Effector memory CD8-positive, alpha-beta T cell (primary cell): ENCODE measurements around the gene RILPL2.
"Not testable (repeated sequence)": the region's sequence is repeated elsewhere in the genome, so short reads cannot be mapped to it uniquely, and the experiment has no call there.

Experiments used
- ATAC-seq: fragments of 150-1000 bp; cut with Tn5 transposase; replicated peaks from 2 replicates; pipeline ENCODE4 v1.10.0; 2021; ENCODE audit warnings: mild to moderate bottlenecking, moderate library complexity
- DNase-seq, 3 experiments: peaks; one replicate each; pipeline ENCODE4 v3.0.0; 2021
- H3K27ac Mint-ChIP-seq, 2 donors: one replicate each; pipeline ENCODE4 v1.8.0; 2022; ENCODE audit warnings: mild to moderate bottlenecking in 2 of 2, mixed read lengths in 2 of 2, moderate library complexity in 2 of 2
- H3K27me3 Mint-ChIP-seq, 2 donors: one replicate each; pipeline ENCODE4 v1.8.0; 2022; ENCODE audit warnings: mixed read lengths in 2 of 2
- H3K36me3 Mint-ChIP-seq: one replicate; pipeline ENCODE4 v1.8.0; 2022; ENCODE audit warnings: mild to moderate bottlenecking, moderate library complexity, mixed read lengths; ENCODE audit not compliant: insufficient read depth
- H3K4me1 Mint-ChIP-seq, 2 donors: one replicate each; pipeline ENCODE4 v1.8.0; 2022; ENCODE audit warnings: low read depth in 2 of 2, mixed read lengths in 2 of 2
- H3K4me3 Mint-ChIP-seq, 2 donors: one replicate each; pipeline ENCODE4 v1.8.0; 2022; ENCODE audit warnings: mild to moderate bottlenecking in 2 of 2, mixed read lengths in 2 of 2, moderate library complexity in 2 of 2
- H3K9me3 Mint-ChIP-seq, 2 donors: one replicate each; pipeline ENCODE4 v1.8.0; 2022; ENCODE audit warnings: mixed read lengths in 2 of 2
- total RNA-seq, 9 experiments: gene quantifications; one replicate each; lab custom pipeline; 2026; lab: John Stamatoyannopoulos, UW

The RILPL2 gene, protein sequence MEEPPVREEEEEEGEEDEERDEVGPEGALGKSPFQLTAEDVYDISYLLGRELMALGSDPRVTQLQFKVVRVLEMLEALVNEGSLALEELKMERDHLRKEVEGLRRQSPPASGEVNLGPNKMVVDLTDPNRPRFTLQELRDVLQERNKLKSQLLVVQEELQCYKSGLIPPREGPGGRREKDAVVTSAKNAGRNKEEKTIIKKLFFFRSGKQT
- total RNA-seq, result 23.8 to 104 (median 39.7) reads per million in 9 experiments

DNA sequence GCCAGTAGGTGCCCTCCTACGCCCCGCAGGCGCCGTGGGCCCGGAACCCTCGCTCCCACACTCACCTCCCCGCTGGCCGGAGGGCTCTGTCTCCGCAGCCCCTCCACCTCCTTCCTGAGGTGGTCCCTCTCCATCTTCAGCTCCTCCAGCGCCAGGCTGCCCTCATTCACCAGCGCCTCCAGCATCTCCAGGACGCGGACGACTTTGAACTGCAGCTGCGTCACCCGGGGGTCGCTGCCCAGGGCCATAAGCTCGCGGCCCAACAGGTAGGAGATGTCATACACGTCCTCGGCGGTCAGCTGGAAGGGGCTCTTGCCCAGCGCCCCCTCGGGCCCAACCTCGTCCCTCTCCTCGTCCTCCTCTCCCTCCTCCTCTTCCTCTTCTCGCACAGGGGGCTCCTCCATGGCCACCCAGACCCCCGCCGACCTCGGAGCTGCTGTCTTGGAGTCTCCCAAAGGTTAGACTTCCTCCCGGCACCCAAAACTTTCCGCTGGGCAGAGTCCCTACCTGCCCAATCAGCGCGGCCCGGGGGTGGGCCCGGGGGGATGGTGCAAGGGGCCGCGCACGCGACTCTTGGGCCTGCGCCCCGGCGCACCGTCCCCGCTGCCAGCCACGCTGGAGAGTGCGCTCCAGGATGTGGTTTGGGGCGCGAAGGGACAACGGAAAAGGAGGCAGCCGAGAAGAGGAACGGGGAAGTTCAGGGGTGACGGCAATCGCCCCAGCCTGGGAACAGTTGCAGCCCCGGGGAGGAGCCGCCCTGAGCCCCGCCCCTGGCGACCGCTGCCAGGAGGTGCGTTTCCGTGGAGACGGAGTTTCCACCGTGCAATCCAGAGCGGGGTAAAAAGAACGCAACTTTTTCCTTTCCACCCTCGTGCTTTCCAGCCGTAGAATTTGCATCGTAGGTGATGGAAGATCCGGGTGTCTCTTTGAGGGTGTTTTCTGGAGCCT lies at the start of gene RILPL2:
Gene RILPL2, minus strand, starts transcription at position 668 of the 948 bp plus-strand sequence. Its CDS starts 264 bp downstream, at position 404.
- Mint-ChIP-seq H3K27me3 (no peaks in the 10 kb centered on the region), H3K27ac (peak within 1 kb of the TSS; percentile 99), H3K9me3 (no peaks in the 10 kb centered on the region), H3K4me1 (peaks cover 33 to 34% of the 10 kb centered on the region in 2 donors), H3K4me3 (peak within 1 kb of the TSS; percentile 98 to 99), H3K36me3 (peaks cover 34% of the 10 kb centered on the region)
- DNase-seq (peak; percentile 90 to 91 (median 90)), ATAC-seq (peak; percentile 86)

DNA sequence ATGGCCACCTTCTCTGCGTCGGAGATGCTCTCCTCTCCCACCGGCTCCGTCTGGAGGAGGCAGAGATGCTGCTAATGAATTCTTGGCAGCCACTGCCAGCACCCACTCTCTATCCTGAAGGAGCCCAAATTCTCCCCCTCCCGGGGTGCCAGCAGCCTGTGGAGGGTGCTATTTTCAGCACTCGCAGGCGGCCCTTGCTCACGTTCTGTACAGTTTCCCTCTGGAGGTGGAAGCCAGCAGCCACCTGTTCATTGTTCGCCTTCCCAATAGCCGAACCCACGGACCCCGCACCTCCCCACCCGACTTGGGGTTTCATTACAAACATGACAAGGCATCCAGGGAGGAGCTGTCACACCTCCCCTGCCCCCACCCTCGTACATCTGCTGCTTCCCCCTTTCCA lies 49.3 kb upstream of the RILPL2 start:
- Mint-ChIP-seq H3K4me1 (peaks cover 10 to 13% of the 10 kb centered on the region in 2 donors), H3K27me3 (no peaks in the 10 kb centered on the region), H3K4me3 (no peak overlapping the region), H3K27ac (no peak overlapping the region), H3K36me3 (no peaks in the 10 kb centered on the region), H3K9me3 (no peaks in the 10 kb centered on the region)
- DNase-seq (no peak), ATAC-seq (no peak)

DNA sequence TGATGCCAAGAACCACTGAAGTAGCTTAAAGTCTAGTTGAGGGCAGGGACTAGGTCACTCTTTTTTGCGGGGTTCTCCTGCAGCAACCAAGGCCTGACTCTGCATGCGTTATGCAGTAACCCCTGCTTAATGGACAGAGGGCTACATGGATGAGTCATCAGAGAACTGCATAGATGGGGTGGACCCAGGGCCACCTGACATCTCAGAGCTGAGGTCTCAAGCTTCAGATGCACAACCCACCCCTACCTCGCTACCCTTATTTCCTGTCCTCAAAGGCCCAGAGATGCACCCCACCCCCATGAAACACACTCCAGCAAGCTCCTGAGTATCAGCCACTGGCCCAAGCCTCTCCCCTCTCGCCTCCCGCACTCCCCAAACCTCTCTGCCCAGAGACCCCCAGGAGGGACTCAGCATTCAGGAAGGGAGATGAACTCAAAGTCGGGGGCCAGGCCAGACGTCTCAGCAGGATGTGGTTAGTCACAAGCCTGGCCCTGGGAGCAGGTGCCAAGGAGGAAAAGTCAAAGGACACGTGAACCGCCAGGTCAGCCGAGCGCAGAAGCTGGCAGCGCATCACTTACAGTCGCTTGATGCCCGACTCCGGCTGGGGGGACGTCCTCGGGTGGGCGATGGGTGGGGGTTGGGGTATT lies 47.2 kb upstream of the RILPL2 start:
- Mint-ChIP-seq H3K9me3 (no peaks in the 10 kb centered on the region), H3K27me3 (no peaks in the 10 kb centered on the region), H3K4me1 (peaks cover 13 to 14% of the 10 kb centered on the region in 2 donors), H3K27ac (peak overlapping the region; percentile 78 to 89), H3K4me3 (peak overlapping the region in 1 of 2 donors; percentile 23), H3K36me3 (no peaks in the 10 kb centered on the region)
- ATAC-seq, result peak; percentile 26
- DNase-seq, result no peak

DNA sequence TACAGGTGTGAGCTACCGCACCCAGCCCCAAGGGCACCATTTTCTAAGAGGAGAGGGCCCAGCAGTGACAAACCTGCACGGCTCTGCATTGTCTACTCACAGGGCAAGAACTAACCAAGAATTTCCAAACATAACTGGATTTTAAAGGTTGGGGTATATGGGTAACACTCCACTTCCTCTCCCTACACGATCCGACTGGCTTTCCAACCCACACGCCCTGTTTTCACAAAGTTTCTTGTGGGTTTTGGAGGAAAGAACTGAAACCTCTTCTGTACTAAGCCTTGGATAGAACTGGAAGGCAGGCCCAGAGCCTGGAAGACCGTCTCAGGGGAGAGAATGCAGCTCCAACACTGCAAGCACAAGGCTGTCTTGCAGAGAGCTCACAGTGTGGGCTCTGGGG lies 46.4 kb upstream of the RILPL2 start:
- Mint-ChIP-seq H3K27ac (peak overlapping the region; percentile 71 to 89), H3K4me3 (no peak overlapping the region), H3K27me3 (no peaks in the 10 kb centered on the region), H3K4me1 (peaks cover 13 to 14% of the 10 kb centered on the region in 2 donors), H3K36me3 (no peaks in the 10 kb centered on the region), H3K9me3 (no peaks in the 10 kb centered on the region)
- DNase-seq (no peak), ATAC-seq (no peak)

DNA sequence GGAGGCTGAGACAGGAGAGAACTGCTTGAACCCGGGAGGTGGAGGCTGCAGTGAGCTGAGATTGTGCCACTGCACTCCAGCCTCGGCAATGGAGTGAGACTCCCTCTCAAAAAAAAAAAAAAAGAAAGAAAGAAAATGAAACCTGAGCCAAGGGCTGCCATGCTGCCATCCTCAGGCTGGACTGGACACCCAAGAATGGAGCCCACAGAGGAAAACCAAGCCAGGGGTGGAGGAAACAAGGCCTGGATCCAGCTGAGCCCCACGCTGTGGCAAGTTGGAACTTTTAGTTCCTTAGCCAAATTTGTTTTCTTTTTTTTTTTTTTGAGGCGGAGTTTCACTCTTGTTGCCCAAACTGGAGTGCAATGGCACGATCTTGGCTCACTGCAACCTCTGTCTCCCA lies 44.8 kb upstream of the RILPL2 start:
- not testable (repeated sequence) for H3K4me3 Mint-ChIP-seq, H3K36me3 Mint-ChIP-seq, H3K27me3 Mint-ChIP-seq, H3K9me3 Mint-ChIP-seq, ATAC-seq, DNase-seq
- H3K27ac Mint-ChIP-seq, result peak overlapping the region in 1 of 2 donors; percentile 84
- peaks cover 14 to 15% of the 10 kb centered on the region in 2 donors for H3K4me1 Mint-ChIP-seq

DNA sequence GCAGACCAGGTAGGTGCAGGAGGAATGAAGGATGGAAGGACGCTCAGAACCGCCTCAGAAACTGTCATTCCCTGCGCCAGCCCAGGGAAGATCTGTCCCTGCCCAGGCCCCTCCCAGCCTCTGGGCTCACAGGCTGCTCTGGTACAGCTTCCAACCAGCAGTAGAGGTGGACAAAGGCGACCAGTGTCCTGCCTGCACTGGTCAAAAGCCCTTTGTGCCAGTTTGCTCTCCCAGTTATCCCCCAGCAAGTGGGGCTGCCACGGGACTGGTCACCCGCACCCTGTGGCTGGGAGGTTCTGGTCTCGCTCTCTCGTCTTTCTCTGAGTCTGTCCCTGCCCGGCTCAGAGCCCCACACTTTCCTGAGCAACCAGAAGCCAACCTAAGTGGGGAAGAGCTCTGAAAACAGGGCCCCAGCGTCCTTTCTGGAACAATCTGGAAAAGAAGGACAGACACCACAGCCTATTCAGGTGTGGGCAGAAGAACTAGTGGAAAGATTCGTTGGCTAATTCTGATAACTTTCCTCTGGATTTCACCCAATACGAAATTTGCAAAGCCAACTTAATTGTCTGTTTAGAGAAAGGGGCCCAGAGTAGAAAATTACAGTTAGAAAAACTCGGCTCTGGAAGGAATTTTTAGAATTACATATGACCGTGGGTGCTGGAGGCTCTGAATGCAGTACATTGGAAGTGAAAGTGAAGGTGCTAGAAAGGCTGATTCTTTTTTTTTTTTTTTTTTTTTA lies 43.1 kb upstream of the RILPL2 start:
- no peaks in the 10 kb centered on the region for H3K9me3 Mint-ChIP-seq
- peak overlapping the region in 1 of 2 donors; percentile 84 for H3K27ac Mint-ChIP-seq
- no peaks in the 10 kb centered on the region for H3K36me3 Mint-ChIP-seq
- peaks cover 20 to 22% of the 10 kb centered on the region in 2 donors for H3K4me1 Mint-ChIP-seq
- no peak overlapping the region for H3K4me3 Mint-ChIP-seq
- ATAC-seq, result no peak
- DNase-seq, result no peak
- H3K27me3 Mint-ChIP-seq, result no peaks in the 10 kb centered on the region

DNA sequence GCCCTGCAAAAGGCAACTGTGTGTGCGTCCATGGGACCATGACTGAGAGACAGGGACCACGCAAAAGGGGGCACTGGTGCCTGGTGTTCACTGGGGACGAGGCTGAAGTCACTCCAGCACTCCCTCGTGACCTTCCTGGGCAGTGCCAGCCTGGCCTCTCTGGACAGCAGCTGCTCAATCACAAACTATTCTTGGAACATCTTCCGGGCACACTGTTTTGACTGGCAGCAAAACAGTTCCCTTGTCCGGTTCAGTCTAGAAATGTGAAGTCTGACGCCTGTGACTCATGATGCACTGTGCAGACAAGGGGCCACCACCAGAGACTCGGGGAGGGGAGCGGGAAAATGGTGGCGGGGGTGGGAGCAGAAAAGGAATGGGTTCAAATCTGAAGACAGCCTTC lies 42.3 kb upstream of the RILPL2 start:
- no peak overlapping the region for H3K4me3 Mint-ChIP-seq
- peak overlapping the region in 1 of 2 donors; percentile 84 for H3K27ac Mint-ChIP-seq
- H3K9me3 Mint-ChIP-seq, result no peaks in the 10 kb centered on the region
- DNase-seq (no peak), ATAC-seq (no peak)
- peaks cover 12 to 16% of the 10 kb centered on the region in 2 donors for H3K4me1 Mint-ChIP-seq
- no peaks in the 10 kb centered on the region for H3K36me3 Mint-ChIP-seq
- no peaks in the 10 kb centered on the region for H3K27me3 Mint-ChIP-seq

DNA sequence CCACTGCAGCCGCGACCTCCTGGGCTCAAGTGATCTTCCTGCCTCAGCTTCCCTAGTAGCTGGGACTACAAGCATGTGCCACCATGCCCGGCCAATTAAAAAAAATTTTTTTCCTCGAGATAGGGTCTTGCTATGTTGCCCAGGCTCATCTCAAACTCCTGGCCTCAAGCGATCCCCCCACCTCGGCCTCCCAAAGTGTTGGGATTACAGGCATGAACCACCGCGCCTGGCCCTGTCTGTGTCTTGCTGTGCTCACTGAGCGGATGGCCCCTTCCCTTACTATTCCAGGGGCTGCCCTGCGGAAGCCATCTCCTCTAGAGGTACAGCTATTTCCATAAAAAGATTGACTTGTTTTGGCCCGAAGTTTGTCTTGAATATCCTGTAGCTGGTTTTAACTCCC lies 41.6 kb upstream of the RILPL2 start:
- H3K4me1 Mint-ChIP-seq, result peaks cover 10 to 13% of the 10 kb centered on the region in 2 donors
- H3K27me3 Mint-ChIP-seq, result no peaks in the 10 kb centered on the region
- DNase-seq, result no peak
- H3K9me3 Mint-ChIP-seq, result no peaks in the 10 kb centered on the region
- H3K36me3 Mint-ChIP-seq, result no peaks in the 10 kb centered on the region
- no peak for ATAC-seq
- no peak overlapping the region for H3K4me3 Mint-ChIP-seq
- no peak overlapping the region for H3K27ac Mint-ChIP-seq

DNA sequence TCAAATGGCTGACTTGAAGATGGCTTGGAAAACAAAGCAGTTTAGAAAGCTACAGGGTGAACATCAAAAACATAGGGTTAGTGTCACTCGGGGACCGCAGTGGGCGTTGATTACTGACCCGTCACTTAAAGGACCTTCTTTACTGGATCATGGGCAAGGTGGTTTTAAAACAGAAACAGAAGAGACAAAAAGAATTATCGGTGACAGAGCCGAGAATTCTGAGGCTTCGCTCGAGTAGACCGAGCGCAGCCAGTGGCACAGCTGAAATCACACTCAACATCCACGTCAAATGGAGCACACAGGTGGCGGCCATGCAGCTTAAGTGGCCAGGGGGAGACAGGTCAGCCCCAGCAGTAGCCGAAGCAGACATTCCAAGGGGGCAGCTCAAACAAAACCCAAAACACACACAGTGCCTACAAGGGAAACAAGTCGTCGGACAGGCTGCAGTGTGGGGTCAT lies 38.8 kb upstream of the RILPL2 start:
- ATAC-seq, result no peak
- peak overlapping the region in 1 of 2 donors; percentile 66 for H3K4me3 Mint-ChIP-seq
- H3K27me3 Mint-ChIP-seq, result no peaks in the 10 kb centered on the region
- H3K9me3 Mint-ChIP-seq, result no peaks in the 10 kb centered on the region
- no peak for DNase-seq
- peaks cover 3% of the 10 kb centered on the region for H3K36me3 Mint-ChIP-seq
- H3K4me1 Mint-ChIP-seq, result peaks cover 10 to 13% of the 10 kb centered on the region in 2 donors
- peak overlapping the region; percentile 38 to 74 for H3K27ac Mint-ChIP-seq

DNA sequence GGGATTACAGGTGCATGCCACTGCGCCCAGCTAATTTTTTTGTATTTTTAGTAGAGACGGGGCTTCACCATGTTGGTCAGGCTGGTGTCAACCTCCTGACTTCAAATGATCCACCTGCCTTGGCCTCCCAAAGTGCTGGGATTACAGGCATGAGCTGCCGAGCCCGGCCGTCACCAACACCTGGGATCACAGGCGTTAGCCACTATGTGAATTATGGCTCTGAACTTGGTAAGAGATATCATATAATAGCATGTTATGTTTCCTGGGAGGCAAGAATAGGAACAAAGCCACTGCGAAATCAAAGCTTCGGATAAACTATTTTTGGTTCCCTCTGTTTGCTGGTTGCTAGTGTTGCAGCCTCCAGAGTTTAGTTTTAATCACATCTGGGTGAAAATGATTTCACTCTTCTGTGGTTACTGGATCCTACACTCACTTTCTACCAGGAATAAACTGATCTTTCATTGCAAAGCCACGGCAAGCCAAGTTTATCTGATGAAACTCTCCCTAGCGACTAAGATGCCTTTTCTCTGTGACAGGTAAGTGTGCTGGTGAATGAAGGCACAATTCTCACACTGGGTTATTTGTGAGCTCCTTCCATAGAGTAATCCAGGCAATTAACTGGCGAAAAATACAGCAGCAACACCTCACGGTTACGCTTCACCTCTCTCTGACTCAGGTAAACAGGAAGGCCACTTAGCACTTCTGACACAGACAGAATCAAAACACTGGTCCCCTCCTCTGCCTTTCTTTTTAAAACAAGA lies 38.2 kb upstream of the RILPL2 start:
- peak overlapping the region in 1 of 2 donors; percentile 66 for H3K4me3 Mint-ChIP-seq
- H3K27me3 Mint-ChIP-seq, result no peaks in the 10 kb centered on the region
- peak; percentile 27 for ATAC-seq
- H3K36me3 Mint-ChIP-seq, result peaks cover 4% of the 10 kb centered on the region
- H3K4me1 Mint-ChIP-seq, result peaks cover 9 to 10% of the 10 kb centered on the region in 2 donors
- H3K27ac Mint-ChIP-seq, result peak overlapping the region; percentile 44 to 74
- no peak for DNase-seq
- H3K9me3 Mint-ChIP-seq, result no peaks in the 10 kb centered on the region

DNA sequence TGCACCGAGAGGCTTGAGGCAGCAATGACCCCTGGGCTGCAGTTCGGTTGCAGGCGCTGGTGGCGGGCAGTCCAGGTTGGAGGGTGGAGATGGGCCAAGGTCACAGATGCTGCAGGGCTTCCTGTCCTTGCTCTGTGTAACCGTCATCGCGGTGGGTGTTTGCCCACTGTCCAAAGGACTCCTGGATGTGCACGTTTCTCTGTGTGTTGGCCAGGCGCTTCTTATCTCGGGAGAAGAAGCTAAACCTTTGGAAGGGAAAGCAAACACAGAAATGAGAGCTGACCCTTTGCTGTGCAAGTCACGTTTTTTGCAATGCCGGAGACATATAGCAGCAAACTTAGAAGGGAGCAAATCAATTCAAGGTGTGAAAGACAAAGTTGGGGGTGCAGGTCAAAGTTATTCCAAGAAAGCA lies 36.0 kb upstream of the RILPL2 start:
- no peak overlapping the region for H3K4me3 Mint-ChIP-seq
- no peaks in the 10 kb centered on the region for H3K27me3 Mint-ChIP-seq
- H3K4me1 Mint-ChIP-seq, result peaks cover 8 to 11% of the 10 kb centered on the region in 2 donors
- ATAC-seq, result no peak
- H3K27ac Mint-ChIP-seq, result peak overlapping the region in 1 of 2 donors; percentile 44
- H3K9me3 Mint-ChIP-seq, result no peaks in the 10 kb centered on the region
- DNase-seq, result no peak
- H3K36me3 Mint-ChIP-seq, result peaks cover 10% of the 10 kb centered on the region

DNA sequence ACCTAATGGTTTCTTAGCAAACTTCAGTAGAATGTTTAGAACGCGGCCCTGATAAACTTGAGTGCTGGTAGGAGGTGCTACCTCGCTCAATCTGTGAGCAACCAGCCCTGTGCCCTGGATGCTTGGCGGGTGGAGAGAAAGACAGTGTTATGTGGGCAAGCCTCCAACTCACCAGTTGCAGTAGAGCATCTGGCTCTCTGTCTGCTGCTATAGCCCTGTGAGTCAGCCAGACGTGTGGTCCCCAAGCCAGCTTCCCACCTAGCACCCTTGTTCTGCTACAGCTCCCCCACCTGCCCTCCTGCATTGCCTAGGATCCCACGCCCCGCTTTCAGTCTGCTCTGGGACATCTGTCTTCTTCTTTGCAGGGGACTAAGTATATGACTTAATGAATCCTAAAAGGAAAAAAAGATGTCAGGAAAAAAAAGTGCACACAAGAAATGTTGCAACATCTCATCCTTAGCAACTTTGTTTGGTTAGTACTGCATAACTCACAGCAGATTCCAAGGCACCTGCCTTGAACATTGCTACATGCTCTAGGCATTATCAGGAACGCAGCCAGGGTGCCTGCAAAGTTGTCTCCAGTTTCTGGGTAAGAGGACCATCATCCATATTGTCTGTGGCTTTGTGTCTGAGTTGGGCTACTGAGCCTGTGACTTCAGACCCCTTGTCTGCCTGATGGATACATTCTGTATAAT lies 35.0 kb upstream of the RILPL2 start:
- peaks cover 8 to 10% of the 10 kb centered on the region in 2 donors for H3K4me1 Mint-ChIP-seq
- no peaks in the 10 kb centered on the region for H3K27me3 Mint-ChIP-seq
- ATAC-seq (no peak), DNase-seq (no peak)
- H3K27ac Mint-ChIP-seq, result peak overlapping the region in 1 of 2 donors; percentile 44
- peaks cover 17% of the 10 kb centered on the region for H3K36me3 Mint-ChIP-seq
- H3K4me3 Mint-ChIP-seq, result no peak overlapping the region
- H3K9me3 Mint-ChIP-seq, result no peaks in the 10 kb centered on the region
